Lower leg skin (tissue), 4 donors: ENCODE data around the gene PDP2. TPM values are rescaled to one million over a fixed set of nuclear protein-coding genes. Genes with fewer than 3 reads are reported as not detected.
A peak's percentile ranks its signal among the peaks of the same experiment; 100 is the strongest.
"Not testable (repeated sequence)": the region's sequence is repeated elsewhere in the genome, so short reads cannot be mapped to it uniquely, and the experiment has no call there.

Experiments used
- DNase-seq, 2 donors: peaks; one replicate each; pipeline ENCODE4 v3.0.0-alpha.2; 2019; ENCODE audit warnings: low spot score in 2 of 2
- H3K4me3 ChIP-seq: fragments of 200-600 bp; sonication (generic); 2 replicates; pipeline ENCODE4 v1.5.1; 2017; ENCODE audit warnings: mild to moderate bottlenecking, low read depth; ENCODE audit not compliant: poor library complexity, severe bottlenecking
- CTCF ChIP-seq, 3 donors: fragments of 450-650 bp; IDR thresholded peaks; one replicate each; pipeline ENCODE4 v1.5.1; 2016; ENCODE audit warnings: antibody characterized with exemption in 3 of 3, mild to moderate bottlenecking in 3 of 3, moderate library complexity in 2 of 3
- POLR2A ChIP-seq, 2 donors: fragments of 450-650 bp; IDR thresholded peaks; one replicate each; pipeline ENCODE4 v1.6.1; 2016 to 2017; ENCODE audit warnings: antibody characterized with exemption in 2 of 2, mild to moderate bottlenecking in 1 of 2, moderate library complexity in 1 of 2
- WGBS, 2 donors: methylation state at CpG; one replicate each; pipeline ENCODE4 v1.1.5; 2018; 5-methylcytosine and 5-hydroxymethylcytosine counted together
- intact Hi-C: fragments of 100-400 bp; cut with DNase I; formaldehyde crosslinking; loops from one replicate; pipeline ENCODE4 v1.15.0; 2023; ENCODE audit warnings: low total_unique reads
- total RNA-seq, 4 donors: library from RNA; depleted of rRNA; stranded (reverse); fragments of >200 nt; gene quantifications; one replicate each; pipeline ENCODE4 v1.1.0, GENCODE V29; 2016

The PDP2 gene
- total RNA-seq, 4 donors from 2014 or later: 3.2 to 8.8 (median 7.2) TPM

- no peak overlapping the region for H3K4me3 ChIP-seq
- no peak for DNase-seq
- 70 to 100% methylated on average over 1 of the region's 1 CpG for WGBS, 2 donors
- intact Hi-C loops: loop anchor here (5.0 kb wide), 1 partner anchor 142 kb away; no protein-coding TSS in a partner anchor
- TF ChIP-seq POLR2A (IDR thresholded peaks at IDR 0.05) (no peak), CTCF (IDR thresholded peaks at IDR 0.05) (no peak)
Measured at GRCh38 chr16:66869424-66869823, 10.9 kb upstream of the PDP2 start.

GRCh38 chr16:66871363-66871762 lies 9.0 kb upstream of the PDP2 start:
- 96 to 100% methylated on average over 2 of the region's 2 CpGs for WGBS, 2 donors

GRCh38 chr16:66871840-66872239 lies 8.5 kb upstream of the PDP2 start:
- H3K4me3 ChIP-seq: no peak overlapping the region
- 83 to 90% methylated on average over 3 of the region's 3 CpGs for WGBS, 2 donors
- no peak for TF ChIP-seq CTCF (IDR thresholded peaks at IDR 0.05)
- TF ChIP-seq POLR2A (IDR thresholded peaks at IDR 0.05): no peak
- intact Hi-C loops: no loop called here
- no peak for DNase-seq

More at GRCh38 chr16:66871363-66871762, 9.0 kb upstream of the PDP2 start:
- H3K4me3 ChIP-seq, intact Hi-C loops, DNase-seq: not testable (repeated sequence)

- intact Hi-C loops: no loop called here
- DNase-seq: no peak
- 52 to 55% methylated on average over 4 of the region's 4 CpGs for WGBS, 2 donors
- no peak for TF ChIP-seq POLR2A (IDR thresholded peaks at IDR 0.05)
- TF ChIP-seq CTCF (IDR thresholded peaks at IDR 0.05): no peak
- no peak overlapping the region for H3K4me3 ChIP-seq
Measured at GRCh38 chr16:66872559-66872942, 7.8 kb upstream of the PDP2 start.

GRCh38 chr16:66872943-66873684 lies 7.2 kb upstream of the PDP2 start:
- intact Hi-C loops: no loop called here
- H3K4me3 ChIP-seq: no peak overlapping the region
- DNase-seq: peak; percentile 84 to 98
- TF ChIP-seq POLR2A (IDR thresholded peaks at IDR 0.05) (no peak), CTCF (IDR thresholded peaks at IDR 0.05) (peak in 1 of 3 donors; percentile 77)
- WGBS, 2 donors: 4% methylated on average over 27 to 37 of the region's 39 CpGs

GRCh38 chr16:66873685-66874055 lies 6.6 kb upstream of the PDP2 start:
- no peak for TF ChIP-seq CTCF (IDR thresholded peaks at IDR 0.05)
- TF ChIP-seq POLR2A (IDR thresholded peaks at IDR 0.05): no peak
- H3K4me3 ChIP-seq: no peak overlapping the region
- intact Hi-C loops: no loop called here
- no peak for DNase-seq
